Nephron (organoid): ENCODE results near the gene STAP1.
"Not testable (repeated sequence)": the region's sequence is repeated elsewhere in the genome, so short reads cannot be mapped to it uniquely, and the experiment has no call there.

Source experiments
- H3K27ac Mint-ChIP-seq, 3 experiments: 2 replicates each; pipeline ENCODE4 v1.8.0; 2020; ENCODE audit warnings: mixed read lengths in 3 of 3, mild to moderate bottlenecking in 2 of 3, moderate library complexity in 1 of 3
- H3K27me3 Mint-ChIP-seq: 2 replicates; pipeline ENCODE4 v1.8.0; 2021; ENCODE audit warnings: low read depth, mild to moderate bottlenecking, moderate library complexity, mixed read lengths
- H3K36me3 Mint-ChIP-seq: 2 replicates; pipeline ENCODE4 v1.8.0; 2020; ENCODE audit warnings: low read depth, mixed read lengths
- H3K4me1 Mint-ChIP-seq: 2 replicates; pipeline ENCODE4 v1.8.0; 2020; ENCODE audit warnings: mixed read lengths
- H3K4me3 Mint-ChIP-seq, 3 experiments: 2 replicates each; pipeline ENCODE4 v1.8.0; 2020; ENCODE audit warnings: mild to moderate bottlenecking in 3 of 3, mixed read lengths in 3 of 3, moderate library complexity in 2 of 3
- H3K9me3 Mint-ChIP-seq: 2 replicates; pipeline ENCODE4 v1.8.0; 2020; ENCODE audit warnings: mixed read lengths
- CTCF ChIP-seq, 3 experiments: fragments of 200-600 bp; sonication (generic); IDR thresholded peaks; one replicate each; pipeline ENCODE4 v1.5.0; 2021; ENCODE audit warnings: antibody characterized with exemption in 3 of 3; ENCODE audit not compliant: unreplicated experiment in 3 of 3

The STAP1 gene

GRCh38 chr4:67531379-67531962, 27.1 kb upstream of the STAP1 start:
- Mint-ChIP-seq H3K27ac (peak overlapping the region in 2 of 3 experiments; percentile 52 to 54), H3K9me3 (peaks cover 9% of the 10 kb centered on the region), H3K4me1 (peaks cover 5% of the 10 kb centered on the region), H3K36me3 (peaks cover 85% of the 10 kb centered on the region), H3K4me3 (no peak overlapping the region), H3K27me3 (no peaks in the 10 kb centered on the region)
- TF ChIP-seq CTCF (IDR thresholded peaks at IDR 0.05; ENCODE audit: unreplicated experiment in 3 of 3), result no peak

GRCh38 chr4:67532397-67532796, 26.1 kb upstream of the STAP1 start:
- not testable (repeated sequence) for H3K27me3 Mint-ChIP-seq, H3K4me3 Mint-ChIP-seq, H3K4me1 Mint-ChIP-seq, H3K27ac Mint-ChIP-seq, H3K9me3 Mint-ChIP-seq
- peaks cover 77% of the 10 kb centered on the region for H3K36me3 Mint-ChIP-seq

GRCh38 chr4:67533112-67533511, 25.4 kb upstream of the STAP1 start:
- peaks cover 8% of the 10 kb centered on the region for H3K9me3 Mint-ChIP-seq
- H3K4me3 Mint-ChIP-seq, result no peak overlapping the region
- no peak for TF ChIP-seq CTCF (IDR thresholded peaks at IDR 0.05; ENCODE audit: unreplicated experiment in 3 of 3)
- no peaks in the 10 kb centered on the region for H3K27me3 Mint-ChIP-seq
- H3K4me1 Mint-ChIP-seq, result peaks cover 5% of the 10 kb centered on the region
- no peak overlapping the region for H3K27ac Mint-ChIP-seq
- H3K36me3 Mint-ChIP-seq, result peaks cover 79% of the 10 kb centered on the region

- Mint-ChIP-seq H3K4me3 (no peak overlapping the region), H3K27me3 (no peaks in the 10 kb centered on the region), H3K9me3 (peaks cover 8% of the 10 kb centered on the region), H3K36me3 (peaks cover 83% of the 10 kb centered on the region), H3K27ac (no peak overlapping the region), H3K4me1 (peaks cover 5% of the 10 kb centered on the region)
- no peak for TF ChIP-seq CTCF (IDR thresholded peaks at IDR 0.05; ENCODE audit: unreplicated experiment in 3 of 3)
Measured at GRCh38 chr4:67535280-67535840, 23.2 kb upstream of the STAP1 start.

GRCh38 chr4:67539830-67540229, 18.7 kb upstream of the STAP1 start:
- H3K4me3 Mint-ChIP-seq, result no peak overlapping the region
- no peaks in the 10 kb centered on the region for H3K27me3 Mint-ChIP-seq
- no peaks in the 10 kb centered on the region for H3K9me3 Mint-ChIP-seq
- peaks cover 57% of the 10 kb centered on the region for H3K36me3 Mint-ChIP-seq
- no peak for TF ChIP-seq CTCF (IDR thresholded peaks at IDR 0.05; ENCODE audit: unreplicated experiment in 3 of 3)
- peaks cover 7% of the 10 kb centered on the region for H3K4me1 Mint-ChIP-seq
- no peak overlapping the region for H3K27ac Mint-ChIP-seq

GRCh38 chr4:67542076-67542475, 16.5 kb upstream of the STAP1 start:
- no peak overlapping the region for H3K27ac Mint-ChIP-seq
- peaks cover 7% of the 10 kb centered on the region for H3K4me1 Mint-ChIP-seq
- H3K27me3 Mint-ChIP-seq, result no peaks in the 10 kb centered on the region
- no peak overlapping the region for H3K4me3 Mint-ChIP-seq
- peaks cover 42% of the 10 kb centered on the region for H3K36me3 Mint-ChIP-seq
- no peak for TF ChIP-seq CTCF (IDR thresholded peaks at IDR 0.05; ENCODE audit: unreplicated experiment in 3 of 3)
- H3K9me3 Mint-ChIP-seq, result no peaks in the 10 kb centered on the region
